ENCODE results near the gene IL1RL2.

The IL1RL2 gene

DNA sequence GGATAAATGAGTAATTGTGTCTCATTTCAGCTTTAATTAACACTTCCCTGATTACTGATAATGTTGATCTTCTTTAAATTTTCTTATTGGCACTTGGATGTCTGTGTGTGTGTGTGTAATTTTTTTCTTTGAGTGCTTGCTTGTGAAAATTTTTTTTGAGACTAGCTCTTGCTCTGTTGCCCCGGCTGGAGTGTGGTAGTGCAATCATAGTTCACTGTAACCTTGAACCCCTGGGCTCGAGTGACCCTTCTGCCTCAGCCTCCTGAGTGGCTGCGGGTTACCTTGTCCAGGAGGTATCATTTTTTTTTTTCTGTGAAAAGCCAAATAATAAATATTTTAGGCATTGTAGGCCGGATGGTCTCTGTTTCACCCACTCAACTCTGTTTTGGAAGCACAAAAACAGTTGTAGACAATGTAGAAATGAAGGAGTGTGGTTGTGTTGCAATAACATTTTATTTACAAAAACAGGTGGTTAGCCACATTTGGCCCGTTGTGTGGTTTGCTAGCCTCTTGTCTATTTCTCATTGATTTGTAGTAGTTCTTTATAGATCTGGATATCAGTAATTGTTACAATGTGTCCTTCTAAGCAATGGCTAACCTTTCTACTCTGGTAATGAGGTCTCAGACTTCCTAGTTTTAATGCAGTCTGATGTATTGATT is 7.9 kb downstream of the IL1RL2 start:
- no peak for DNase-seq (ENCODE audit: low read depth)

DNA sequence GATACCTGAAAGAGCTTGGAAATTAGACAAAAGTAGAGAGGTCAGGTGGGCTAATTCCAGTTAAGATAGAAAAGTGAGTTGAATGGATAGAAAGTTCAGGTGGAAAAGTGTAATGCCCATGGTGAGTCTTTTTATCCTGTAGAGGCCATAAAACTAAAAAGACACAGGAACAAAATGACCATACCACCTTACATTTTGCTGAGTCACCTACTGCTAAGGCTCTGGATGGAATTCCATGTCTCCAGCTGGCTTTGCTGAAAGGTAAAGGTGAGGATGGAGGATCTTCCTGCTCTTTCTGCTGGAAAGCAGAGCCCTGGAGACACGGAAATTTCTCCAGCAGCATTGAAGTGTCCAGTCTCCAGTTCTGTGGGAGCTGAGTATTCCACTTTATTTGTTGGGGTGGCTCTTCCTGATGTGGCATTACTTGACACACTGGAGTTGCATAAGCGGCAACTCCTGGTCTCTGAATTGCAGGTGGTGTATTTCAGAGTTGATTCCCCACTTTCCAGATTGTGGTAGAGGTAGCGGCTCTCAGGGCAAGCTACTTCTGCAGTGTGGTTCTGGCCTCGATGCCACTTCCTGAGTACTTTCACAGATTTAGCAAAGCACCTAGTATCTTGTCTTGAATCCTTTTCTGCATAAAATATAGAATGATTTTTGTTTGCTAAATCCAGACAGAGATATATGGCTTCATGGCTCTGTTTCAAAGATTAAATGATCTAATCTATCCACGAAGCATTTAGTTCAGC is 10.7 kb downstream of the IL1RL2 start:
- DNase-seq (ENCODE audit: low read depth), result no peak

DNA sequence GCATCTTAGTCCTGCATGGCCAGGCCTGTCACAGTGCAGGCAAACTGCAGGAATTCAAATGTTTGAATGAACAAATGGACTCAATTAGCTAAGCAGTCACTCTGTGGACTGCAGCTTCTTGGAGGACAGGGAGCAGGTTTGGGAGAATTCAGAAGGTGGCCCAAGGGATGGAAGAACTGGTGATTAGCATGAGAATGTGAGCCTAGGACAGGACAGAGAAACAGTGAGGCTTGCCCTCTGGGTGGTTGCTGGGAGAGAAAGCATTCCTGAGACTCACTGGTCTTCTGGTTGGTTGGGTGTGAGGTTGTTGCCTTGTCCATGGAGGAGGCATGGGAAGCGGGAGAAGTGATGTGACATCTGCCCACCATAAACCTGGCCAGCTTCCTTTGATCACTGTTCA is 13.7 kb downstream of the IL1RL2 start:
- DNase-seq (ENCODE audit: low read depth), result no peak

DNA sequence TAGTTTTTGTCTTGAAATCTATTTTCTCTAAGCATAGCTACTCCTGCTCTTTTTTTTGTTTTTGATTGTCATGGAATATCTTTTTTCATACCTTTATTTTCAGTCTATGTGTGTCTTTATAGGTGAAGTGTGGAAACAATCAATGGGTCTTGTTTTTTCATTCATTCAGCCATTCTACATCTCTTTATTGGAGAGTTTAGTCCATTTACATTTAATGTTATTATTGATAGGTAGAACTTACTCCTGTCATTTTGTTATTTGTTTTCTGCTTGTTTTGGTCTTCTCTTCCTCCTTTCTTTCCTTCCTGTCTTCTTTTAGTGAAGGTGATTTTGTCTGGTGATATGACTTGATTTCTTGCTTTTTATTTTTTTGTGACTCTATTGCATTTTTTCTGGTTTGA is 17.8 kb downstream of the IL1RL2 start:
- no peak for DNase-seq (ENCODE audit: low read depth)

DNA sequence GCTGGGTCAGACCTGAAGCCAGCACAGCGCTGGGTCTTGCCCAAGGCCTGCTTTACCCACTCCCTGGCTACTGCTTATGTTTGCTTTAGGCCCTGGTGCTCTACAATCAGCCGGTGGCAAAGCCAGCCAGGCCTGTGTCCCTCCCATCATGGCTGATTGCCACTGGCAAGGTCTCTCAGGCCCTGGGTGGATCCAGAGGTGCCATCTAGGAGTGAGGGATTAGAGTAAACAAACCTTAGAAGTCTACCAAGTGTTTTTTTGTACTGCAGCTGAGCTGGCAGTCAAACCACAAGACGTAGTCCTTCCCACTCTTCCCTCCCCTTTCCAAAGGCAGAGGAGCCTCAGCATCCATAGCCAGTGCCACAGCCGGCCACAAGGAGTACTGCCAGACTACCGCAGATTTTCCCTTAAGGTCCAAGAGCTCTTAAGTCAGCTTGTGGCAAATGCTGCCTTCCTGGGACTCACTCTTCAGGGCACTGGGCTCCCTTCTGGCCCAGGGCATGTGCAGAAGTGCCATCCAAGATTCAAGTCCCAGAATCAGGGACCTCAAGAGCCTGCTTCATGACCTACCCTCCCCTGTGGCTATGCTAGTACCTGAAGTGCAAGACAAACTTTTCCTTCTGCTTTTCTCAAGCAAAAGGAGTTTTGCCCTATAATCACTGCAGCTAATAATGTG is 20.0 kb downstream of the IL1RL2 start:
- DNase-seq (ENCODE audit: low read depth), result no peak

DNA sequence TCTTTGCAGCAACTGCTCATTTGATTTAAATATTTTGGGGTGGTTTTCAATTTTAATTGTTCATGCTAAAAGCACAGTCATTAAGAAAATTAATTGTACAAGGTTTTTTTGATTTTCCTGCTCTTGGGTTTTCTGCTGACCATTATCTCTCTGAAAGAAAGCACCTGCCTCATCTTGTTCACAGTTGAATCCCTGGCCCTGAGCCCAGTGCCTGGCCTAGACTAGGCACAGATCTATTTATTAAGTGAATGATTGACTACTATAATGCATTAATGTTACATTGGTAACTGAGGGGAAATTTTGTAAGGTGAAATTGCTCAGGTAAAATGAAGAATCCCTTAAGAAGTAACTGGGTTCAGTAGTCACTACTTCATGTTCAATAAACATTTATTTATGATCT is 22.0 kb downstream of the IL1RL2 start:
- no peak for DNase-seq (ENCODE audit: low read depth)

DNA sequence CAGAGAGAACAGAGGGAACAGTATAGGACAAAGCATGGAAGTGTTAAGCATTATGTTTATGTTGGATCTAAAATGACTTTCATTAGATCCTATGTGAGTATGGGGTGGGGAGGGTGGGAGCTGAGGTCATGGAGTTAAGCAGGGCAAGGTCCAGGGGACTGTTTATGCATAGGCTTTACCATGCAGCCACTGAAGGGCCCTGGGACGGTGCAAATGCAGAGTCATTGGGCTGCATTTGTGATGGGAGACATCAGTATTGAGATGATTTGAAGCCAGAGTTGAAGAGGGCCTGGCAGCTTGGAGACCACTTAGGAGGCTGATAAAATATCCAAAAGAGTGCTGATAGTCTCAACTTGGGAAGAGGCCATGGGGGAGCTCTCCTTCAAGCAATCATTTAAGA is 22.7 kb downstream of the IL1RL2 start:
- no peak for DNase-seq (ENCODE audit: low read depth)

DNA sequence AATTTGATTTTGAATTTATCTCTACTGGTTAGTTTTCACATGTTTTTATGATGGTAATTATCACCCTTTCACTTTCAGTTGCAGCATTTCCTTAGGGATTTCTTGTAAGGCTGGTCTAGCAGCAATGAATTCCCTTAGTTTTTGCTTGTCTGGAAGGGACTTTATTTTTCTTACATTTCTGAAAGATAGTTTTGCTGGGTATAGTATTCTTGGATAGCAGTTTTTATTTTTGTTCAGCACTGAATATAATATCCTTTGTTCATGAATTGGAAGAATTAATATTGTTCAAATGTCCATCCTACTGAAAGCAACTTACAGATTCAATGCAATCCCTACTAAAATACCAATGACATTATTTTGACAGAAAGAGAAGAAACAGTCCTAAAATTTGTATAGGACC is 30.2 kb downstream of the IL1RL2 start:
- DNase-seq (ENCODE audit: low read depth), result no peak

DNA sequence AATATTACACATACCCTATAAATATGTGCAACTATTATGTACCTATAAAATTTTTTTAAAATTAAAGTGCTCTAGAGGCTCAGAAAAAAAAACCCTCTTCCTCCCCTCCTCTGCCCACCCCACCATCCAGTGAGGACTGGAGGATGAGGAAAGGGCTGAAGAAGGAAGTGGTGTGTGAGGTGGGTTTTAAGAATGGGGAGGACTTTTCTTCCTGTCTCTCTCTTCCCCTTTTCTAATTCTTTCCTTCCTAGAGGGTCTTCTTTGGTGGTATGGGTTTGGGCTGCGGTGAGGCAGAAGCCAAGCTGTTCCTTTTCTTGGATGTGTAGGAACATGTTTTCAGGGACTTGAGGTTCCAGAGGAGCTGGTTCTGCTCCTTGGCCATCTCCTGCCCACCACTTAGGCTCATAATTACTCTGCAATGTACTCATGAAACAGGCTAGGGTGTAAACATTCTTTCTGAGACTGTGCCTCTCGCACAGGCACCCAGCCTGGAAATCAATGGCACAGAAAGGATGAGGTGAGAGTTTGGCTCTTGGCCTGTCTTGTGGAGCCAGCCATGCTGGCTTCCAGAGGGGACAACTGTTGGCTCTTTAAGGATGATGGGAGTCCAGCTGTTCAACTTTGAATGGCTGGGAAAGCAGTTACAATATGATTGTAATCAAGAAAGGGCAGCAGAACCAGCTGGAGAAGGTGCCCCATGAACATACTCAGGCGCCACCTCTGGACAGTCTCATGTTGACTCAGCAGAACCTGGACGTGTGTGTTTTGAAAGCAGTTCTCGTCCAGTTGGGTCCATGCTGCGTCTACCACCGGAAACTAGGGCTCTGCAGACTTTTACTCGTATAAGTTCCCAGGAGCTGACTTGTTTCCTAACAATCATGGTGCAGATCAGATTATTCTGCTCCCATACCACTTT is 38.3 kb downstream of the IL1RL2 start:
- no peak for DNase-seq (ENCODE audit: low read depth)

DNA sequence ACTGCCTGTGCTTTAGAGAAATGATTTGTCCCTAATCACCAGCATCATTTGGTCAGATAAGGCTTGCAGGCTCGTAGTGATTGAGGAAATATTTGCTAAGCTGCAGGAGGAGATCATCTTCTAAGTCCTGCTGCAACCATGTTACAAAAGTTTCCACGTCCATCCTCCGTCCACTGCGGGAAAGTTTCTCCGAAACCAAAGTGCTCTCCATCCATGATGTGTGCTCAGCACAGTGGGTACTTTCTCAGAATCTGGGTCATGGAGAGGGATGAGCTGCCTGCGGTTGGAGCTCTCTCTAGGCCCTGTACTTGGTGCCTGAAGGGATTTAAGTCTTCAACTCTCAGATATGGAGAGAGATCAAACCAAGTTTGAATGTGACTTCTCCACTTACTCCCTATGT is 39.3 kb downstream of the IL1RL2 start:
- DNase-seq (ENCODE audit: low read depth), result no peak

DNA sequence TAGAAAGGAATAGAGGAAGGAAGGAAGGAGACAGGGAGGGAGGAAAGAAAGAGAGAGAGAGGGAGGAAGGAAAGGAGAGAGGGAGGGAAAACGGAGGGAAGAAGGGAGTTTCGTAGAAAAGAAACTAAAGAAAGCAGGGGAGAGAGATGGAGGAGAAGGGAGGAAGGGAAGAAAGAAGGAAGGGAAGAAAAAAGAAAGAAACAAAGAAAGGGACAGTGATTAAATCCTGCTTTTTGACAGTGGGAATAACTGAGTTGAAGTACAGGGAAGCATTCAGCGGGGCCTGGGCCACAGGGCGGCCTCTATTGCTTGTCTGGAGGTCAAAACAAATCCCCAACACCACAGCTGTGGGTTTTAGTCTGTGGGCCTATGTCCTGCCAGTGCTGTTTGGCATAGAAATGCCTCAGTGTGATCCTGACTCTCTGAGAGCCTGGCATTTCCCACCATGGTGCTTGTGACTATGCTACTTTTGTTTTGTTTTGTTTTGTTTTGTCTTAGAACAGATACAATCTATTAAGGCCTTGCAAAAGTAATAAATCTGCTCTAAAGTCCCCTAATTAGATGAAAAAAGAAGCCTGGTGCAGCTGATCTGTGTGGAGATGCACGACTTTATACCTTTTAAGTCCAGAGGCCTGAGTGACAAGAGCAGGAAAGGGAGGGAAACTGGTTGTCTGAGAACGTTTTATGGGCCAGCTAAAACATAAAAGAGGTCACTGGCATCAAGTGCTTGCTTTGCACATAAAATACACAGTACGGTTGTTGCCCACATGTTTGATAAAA is 40.0 kb downstream of the IL1RL2 start:
- no peak for DNase-seq (ENCODE audit: low read depth)

DNA sequence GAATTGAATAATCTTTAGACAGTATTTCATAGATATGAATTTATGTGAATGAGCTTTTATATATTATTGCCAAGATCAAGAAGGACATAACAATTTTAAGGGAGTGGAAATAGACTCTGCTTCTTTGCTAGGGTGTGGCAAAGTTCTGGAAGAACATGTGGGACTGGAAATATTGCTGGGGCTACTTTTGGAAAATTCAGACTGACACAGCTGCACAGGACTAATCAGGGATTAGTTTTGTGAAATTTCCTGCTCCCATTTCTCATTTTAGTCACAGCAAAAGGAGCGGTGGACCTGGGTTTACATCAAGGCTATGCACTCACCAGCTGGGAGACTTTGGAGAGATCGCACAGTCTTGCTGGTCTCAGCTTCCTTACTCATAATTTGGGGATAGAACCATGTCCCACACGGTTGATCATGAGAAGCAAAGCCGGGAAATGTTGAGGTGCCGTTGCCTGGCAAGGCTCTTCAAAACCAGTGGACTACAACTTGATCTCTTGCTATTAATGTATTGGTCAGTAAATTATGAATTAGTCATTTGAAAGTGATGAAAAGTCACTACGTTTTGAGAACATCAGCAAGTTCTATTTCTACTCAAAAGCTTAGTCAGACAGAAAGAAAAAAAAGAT is 42.4 kb downstream of the IL1RL2 start:
- no peak for DNase-seq (ENCODE audit: low read depth)

DNA sequence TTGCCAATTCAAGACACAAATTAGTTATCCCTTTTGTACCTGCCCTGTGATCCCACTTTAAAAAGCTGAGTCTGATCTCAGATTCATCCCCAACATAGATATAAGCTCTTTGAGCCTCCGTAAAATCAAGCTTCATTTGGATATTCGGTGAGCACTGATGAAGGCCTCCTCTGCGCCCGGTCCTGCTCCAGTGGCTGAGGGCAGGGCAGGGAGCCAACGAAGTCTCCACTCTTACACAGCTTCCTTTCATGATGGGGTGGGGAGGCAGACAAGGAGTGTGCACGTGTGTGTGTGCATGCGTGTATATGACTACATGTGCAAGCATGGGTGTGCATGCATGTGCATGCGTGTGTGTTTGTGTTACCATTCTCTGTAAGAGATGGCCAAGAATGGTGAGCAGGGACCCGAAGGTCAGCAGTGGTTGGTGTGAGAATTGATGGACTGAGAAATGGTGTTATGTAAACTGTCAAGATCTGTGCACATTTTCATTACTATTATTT is 43.6 kb downstream of the IL1RL2 start:
- no peak for DNase-seq (ENCODE audit: low read depth)

DNA sequence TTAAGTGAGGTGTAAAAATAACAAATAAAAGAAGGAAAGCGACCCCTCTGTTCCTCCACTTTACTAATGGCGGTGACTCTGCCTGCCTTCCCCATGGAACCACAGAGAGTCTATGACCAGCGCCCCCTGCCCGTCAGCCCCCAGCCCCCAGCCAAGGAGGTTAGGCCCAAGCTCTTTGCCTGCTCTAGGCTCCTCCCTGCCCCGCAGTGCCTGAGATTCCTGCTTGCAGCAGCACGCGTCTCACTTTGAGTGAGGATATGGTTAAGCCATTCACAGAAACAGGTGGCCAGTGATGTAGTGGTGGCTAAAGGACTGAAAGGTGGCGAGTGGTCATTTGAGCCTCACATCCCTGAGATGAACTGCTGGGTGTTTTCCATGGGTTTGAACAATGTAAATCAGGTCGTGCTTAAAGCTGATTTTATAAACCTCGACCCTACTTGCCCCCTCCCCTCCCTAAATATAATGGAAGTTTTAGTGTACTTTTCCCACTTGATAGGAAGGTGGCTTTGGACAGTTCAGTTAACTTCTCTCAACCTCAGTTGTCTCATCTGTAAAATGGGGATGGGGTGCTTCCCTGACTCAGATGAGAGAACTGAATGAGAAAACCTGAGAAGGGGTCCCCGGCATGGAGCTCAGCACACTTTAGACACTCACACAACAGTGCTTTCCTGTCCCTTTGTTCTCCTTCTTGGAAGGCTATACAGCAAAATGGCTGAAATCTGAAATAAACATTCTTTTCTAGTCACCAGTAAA is 46.5 kb downstream of the IL1RL2 start:
- DNase-seq (ENCODE audit: low read depth), result no peak

DNA sequence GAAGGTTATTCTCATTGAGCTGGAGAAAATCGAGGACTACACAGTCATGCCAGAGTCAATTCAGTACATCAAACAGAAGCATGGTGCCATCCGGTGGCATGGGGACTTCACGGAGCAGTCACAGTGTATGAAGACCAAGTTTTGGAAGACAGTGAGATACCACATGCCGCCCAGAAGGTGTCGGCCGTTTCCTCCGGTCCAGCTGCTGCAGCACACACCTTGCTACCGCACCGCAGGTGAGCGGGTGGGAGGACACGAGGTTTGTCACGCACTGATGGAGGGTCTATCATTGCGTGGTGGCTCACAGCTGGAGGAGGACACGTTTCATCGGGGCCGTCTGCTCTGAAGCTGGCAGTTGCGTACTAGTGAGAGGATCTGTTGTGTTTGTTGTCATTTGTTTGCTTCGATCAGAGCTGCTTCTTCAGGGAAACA is 48.2 kb downstream of the IL1RL2 start:
- no peak for DNase-seq (ENCODE audit: low read depth)

DNA sequence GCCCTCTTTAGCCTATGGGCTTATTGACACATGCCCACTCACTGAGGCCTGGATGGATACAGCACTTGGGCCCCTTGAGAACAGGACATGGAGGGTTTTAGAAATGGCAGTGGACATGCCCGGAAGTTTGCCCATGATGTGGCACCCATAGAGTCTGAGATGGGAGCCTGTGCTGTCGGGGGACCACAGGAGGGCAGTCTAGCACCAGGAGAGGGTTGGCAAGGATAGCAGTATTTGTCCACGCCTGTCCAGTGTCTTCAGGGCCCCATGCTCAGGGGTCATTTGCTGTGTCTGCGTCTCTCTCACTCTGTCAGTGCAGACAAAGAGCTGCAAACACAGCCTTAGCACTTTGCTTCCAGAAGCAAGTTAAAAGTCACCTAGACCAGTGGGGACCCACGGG is 48.7 kb downstream of the IL1RL2 start:
- DNase-seq (ENCODE audit: low read depth), result no peak

DNA sequence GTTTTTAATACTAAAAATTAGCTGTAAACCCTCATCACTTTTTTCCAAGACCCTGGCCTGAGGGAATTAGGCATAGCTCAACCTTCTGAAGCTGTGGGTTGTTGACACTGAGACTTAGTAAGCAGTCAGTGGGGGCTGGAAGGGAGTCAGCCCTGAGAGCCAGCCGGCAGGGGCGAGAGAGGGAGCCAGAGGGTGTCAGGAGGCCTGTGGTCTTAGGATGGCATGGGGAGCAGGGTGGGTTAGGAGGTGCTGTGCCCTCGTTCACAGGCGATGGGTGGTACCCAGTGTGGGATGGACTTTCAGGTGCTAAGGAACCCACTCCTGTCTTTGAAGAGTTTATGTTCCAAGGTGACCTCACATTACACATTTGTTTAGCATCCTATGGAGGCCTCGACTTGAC is 49.3 kb downstream of the IL1RL2 start:
- no peak for DNase-seq (ENCODE audit: low read depth)

DNA sequence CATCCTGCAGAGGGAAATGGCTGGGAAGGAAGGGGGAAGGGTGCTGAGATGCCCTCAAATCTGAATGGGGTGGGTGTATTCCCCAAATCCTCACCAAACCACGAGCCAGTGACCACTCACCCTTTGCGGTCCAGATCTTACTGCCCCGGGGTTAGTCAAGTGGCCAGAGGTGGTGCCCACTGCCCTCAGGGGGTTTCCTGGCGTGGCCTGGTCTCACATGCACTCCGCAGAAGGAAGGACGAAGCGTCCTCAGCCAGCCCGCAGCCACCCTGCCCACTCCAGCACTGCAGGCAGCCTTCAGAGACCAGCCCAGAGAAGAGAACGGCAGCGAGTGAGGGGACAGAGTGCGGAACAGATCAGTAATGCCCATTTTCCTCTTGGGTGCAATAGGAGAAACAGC is 50.4 kb downstream of the IL1RL2 start:
- DNase-seq (ENCODE audit: low read depth), result no peak

DNA sequence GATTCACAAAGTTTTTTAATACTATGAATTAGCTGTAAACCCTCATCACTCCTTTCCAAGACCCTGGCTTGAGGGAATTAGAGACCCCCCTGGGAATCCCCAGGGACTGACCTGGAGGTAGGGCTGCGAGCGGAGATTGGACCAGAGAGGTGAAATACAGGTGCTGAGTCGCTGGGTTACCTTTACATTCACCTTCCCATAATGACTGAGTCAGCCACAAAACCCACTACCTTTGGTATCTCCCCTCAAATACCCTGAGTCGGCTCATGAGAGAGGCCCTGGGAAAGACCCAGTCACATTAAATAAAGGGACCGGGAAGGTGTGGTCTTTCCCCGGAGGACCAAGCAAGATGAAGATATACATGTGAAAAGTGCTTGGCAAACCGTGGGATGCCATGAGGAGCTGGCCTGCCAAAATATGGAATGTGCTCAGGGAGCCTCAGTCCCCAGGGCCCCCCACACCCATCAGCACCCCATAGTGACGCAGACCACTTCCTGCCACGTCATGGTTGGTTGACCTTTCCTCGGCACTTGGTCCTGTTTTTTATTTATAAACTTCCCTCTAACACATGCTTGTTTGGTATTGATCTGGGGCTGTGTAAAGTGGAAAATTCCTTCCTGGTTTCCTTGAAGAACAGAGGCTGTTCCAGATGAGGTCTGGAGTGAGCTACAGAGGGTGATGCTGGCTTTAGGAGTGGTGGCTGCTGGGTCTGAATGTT is 51.4 kb downstream of the IL1RL2 start:
- DNase-seq (ENCODE audit: low read depth), result no peak

All from CMK (cell line).